Activated CD8-positive, alpha-beta memory T cell treated with anti-CD3 and anti-CD28 coated beads for 24 hours (primary cell): ENCODE data around the gene KRTAP10-1.
A peak's percentile ranks its signal among the peaks of the same experiment; 100 is the strongest.
"Not testable (repeated sequence)": the region's sequence is repeated elsewhere in the genome, so short reads cannot be mapped to it uniquely, and the experiment has no call there.

Source experiments
- DNase-seq: peaks from one replicate; pipeline ENCODE4 v3.0.0-alpha.2; 2020

The KRTAP10-1 gene

DNA sequence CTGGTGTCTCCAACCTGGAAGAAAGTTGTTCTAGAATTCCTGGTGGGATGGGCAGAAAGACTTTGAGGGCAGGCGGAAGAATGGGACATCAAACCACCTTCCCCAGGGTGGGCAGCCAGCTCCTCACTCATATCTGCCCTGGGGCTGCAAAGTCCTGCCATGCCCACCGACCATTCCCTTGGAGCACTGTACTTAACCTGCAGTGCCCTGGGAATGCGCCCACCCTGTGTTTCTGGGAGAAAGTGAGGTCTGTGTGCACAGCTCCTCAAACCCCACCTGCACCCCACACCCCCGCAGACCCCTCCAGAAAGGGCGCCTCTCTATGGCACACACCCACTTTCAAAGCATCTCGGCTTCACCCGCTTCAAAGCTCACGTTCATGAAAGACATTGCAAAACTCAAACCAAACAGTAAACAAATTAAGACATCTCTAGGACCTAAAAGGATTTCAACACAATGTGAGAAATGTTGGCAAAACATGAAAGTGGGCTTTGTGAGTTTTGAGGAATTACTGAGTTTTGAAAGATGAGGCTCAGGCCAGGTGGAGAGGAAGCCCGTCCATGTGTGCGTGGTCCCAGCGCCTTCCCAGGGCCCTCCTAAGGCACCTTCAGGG lies 25.1 kb downstream of the KRTAP10-1 start:
- DNase-seq: no peak

DNA sequence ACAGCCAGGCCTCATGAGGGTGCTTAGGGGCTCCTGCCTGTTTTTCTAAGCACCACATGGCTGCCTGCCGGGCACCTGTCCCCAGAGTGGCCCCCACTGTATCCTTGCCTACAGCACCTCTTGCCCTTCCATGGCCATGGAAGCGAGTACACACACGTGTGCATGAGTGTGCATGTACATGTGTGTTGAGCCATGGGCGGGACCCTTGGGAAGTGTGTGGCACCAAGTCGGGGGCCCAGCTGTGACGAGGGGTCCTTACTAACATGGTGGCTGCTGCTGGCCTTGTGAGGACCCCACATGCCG lies 25.8 kb downstream of the KRTAP10-1 start:
- DNase-seq: no peak

DNA sequence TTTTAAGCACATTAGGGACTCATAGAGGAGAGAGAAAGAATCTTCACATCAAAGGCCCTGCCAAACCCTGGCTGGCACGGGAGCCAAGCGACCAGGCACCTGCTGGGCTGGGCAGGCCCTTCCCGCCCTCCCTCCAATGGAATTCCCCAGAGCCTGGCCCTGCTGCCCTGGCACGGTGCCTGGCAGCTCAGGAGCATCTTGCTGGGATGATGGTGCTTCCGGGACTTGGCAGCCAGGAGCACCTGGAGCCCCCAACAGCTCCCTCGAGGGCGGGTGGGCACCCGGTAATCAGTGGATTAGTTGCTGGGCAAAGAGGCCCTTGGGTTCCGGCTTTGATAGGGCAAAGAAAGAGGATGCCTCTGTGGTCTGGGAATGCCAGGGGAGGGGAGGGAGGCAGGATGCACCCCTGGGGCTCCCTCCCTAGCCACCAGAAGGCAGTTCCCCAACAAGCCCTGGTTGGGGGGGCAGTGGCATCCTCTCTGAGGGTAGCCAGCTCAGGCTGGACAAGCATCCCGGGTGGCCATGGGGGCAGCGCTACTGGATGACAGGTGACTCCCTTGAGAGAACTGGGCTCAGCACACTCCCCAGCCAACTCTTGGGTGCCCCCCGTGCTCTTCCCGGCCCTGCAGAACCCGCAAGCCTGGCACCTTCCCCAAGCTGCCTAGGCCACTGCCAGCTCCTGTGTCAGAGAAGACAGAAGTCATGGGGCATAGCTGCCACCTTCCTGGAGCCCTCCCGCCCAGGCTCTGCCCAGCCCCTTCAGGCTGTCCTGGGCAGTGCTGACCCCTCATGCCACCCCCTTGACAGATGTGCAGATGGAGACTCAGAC lies 26.4 kb downstream of the KRTAP10-1 start:
- DNase-seq: no peak

DNA sequence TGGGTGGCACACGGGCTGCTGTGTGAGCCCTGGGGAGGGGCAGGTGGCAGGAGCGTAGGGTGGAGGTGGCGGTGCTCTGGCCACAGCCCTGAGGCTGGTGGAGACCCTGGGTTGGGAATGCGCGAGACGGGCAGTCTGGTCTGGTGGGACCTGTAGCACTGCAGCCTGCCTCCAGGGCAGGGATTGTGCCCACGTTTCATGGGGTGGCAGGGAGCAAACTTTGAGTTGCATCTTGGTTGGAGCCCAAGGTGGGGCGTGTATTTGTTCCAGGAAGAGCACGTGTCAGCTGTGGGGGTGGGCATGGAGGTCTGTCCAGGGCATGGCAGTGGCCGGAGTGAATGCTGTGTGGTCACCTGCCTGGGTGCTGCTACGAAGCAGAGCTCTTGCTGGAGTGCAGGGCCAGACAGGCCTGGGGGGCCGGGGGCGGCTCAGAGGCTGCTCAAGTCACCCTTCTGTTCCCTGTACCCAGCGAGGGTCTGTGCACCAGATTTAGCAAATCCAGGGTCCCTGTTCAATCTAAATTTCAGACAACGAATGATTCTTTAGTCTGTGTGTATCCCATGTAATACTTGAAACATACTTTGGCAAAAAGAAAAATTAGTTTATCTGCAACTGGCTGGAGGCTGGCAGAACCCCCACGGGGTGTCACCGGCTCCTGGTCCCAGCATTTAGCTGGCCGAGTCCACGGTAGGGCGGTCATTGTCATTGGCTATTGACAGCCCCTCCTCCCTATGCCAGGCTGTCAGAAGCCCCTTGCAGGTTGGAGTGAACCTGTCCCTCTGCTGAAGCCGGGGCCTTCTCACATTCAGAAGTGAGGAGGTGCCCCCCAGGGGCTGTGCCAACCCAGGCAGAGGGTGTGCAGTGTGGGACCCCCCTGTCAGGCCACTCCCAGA lies 27.3 kb downstream of the KRTAP10-1 start:
- DNase-seq: no peak

DNA sequence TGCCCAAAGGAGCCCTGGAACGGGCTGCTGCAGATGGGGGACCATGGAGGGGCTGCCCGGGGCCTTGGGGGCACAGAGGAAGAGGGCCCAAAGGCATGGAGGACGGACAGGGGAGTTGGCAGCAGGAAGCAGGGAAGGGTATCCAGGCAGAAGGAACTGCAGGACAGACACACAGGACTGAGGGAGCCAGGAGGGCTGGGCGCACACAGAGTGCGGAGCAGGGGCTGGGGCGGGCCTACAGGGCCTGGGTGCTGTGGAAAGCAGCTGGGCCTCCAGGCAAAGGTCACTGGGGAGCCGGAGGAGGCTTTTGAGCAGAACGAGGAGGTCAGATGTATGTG lies 28.1 kb downstream of the KRTAP10-1 start:
- no peak for DNase-seq

DNA sequence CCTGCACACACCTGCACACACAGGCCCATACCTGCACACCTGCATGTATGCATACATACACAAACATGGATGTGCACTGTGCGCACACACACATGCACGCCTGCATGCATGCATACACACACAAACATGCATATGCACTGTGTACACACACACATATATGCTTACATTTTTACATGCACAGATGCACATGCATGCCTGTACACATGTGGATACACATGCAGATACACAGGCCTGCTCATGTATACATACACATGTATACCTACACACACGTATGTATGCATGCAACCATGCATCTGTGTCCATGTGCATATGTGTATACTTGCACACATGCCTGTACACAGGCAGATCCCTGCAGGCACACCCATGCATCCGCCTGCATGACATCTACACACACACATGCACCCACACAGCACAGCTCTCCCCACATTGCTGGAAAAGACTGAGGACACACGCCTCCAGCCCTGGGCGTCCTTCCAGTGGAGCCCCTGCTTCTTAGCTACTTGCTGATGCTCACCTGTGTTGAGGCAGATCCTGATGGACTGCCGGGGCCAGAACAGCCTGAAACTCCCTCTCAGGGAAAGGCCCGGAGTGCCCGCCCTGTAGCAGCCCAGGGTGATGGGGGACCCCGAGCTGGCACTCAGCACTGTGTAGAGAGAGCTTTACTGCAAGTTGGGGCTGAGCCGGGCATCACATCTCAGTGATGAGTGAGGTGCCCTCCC lies 28.6 kb downstream of the KRTAP10-1 start:
- no peak for DNase-seq

DNA sequence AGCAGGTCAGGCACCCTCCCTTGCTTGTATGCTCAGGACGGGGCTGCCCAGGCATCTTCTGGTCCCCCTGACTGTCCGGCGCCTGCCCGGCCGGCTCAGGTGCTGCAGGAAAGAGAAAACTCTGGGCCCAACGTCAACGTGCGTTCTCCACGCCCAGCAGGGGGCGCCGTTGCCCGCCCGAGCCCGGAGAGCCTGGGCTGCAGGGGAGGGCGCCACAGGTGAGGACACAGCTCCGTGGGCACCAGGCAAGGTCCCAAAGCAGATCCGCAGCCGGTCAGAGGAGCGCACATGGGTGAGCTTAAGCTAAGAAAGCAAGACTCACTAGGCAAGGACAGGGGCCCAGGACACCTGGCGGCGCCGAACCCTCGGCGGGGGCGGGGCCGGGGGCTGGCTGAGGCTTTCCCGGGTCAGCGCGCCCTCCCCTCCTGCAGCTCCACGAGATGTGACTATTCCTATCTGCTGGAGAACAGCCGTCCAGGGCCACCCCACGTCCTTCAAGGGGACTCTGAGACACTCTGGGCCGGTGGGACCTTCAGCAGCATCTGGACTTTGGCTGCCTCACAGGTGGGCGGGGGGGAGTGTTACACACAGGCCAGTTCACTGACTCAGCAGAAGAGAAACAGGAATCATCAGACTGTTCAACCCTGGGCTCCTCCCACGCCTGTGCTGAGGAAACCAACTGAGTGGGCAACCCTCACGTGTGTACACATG lies 29.3 kb downstream of the KRTAP10-1 start:
- DNase-seq: peak; percentile 94

DNA sequence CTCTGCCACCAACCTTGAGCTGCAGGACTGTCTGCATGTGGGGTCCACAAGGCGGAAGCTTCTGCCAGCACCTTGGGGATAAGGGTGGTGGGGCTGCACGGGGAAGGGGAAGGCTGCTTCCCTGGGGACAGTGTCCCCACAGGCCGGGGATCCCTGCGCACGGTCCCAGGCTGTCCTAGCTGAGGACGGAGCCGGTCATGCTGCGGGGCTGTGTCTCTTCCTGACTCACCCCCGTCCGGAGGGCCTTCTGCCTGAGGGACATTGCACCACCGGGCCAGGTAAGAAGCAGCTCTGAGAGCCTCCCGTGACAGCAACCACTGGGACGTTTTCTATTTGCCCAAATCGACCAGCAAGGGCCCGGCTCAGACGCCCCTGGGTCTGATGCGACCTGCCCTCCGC lies 29.9 kb downstream of the KRTAP10-1 start:
- DNase-seq: no peak

DNA sequence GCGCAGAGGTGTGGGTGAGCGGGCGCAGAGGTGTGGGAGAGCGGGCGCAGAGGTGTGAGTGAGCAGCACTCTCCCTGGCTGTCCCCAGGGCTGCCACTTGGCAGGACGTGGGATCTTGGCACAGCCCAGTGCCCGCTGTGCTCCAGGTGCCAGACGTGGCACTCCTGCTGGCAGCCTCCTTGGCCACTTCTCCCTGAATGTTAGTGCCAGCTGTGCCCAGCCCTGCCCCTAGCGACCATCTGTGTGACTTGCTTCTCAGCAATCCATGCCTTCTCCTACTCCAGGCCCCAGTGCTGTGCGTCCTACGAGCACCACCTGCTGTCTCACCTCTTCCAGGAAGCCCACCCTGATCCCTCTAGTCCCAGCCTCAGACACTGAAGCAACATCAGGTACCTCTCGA lies 30.5 kb downstream of the KRTAP10-1 start:
- DNase-seq: no peak

DNA sequence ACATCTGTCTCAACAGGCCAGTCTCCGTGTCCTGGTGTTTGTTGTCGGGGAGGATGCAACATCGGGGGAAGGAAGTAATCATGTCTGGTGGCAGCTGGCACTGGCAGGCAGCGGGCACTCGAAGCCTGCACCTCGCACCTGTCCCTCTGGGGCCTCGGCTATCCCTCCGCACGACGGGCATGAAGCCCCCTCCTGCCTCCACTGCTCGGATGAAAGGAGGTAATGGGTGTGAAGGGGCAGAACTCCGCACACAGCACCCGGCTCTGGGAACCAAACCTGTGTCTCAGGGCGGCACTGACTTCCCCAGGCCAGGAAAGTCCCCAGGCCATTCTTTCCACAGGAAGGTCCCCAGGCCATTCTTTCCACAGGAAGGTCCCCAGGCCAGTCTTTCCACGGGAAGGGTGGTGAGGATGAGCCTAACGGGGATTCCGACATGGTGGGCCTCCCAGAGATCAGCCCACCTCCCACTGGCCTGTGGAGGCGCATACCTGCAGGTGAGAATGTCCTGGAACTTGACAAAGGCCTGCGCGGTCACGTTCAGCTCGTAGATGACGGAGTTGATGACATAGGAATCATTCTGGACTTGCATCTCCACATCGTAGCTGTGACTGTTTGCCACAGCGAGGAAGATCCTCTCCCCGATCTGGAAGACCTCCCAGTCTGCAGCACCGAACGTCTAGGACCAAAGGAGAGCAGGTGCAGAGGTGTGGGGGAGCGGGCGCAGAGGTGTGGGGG lies 31.1 kb downstream of the KRTAP10-1 start:
- no peak for DNase-seq

DNA sequence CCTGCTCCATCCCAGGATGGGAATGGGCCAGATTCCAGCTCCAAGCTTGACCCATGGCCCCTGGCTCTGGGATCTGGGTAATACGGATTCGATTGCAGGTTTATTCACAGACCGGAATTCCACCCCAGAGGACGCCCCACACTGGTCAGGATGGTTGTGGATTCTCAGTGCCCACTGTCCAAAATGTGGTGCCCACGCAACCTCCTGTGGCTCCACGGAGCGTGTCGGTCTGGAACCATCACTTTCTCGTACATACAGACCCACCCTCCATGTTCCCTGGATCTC lies 31.6 kb downstream of the KRTAP10-1 start:
- DNase-seq: no peak

DNA sequence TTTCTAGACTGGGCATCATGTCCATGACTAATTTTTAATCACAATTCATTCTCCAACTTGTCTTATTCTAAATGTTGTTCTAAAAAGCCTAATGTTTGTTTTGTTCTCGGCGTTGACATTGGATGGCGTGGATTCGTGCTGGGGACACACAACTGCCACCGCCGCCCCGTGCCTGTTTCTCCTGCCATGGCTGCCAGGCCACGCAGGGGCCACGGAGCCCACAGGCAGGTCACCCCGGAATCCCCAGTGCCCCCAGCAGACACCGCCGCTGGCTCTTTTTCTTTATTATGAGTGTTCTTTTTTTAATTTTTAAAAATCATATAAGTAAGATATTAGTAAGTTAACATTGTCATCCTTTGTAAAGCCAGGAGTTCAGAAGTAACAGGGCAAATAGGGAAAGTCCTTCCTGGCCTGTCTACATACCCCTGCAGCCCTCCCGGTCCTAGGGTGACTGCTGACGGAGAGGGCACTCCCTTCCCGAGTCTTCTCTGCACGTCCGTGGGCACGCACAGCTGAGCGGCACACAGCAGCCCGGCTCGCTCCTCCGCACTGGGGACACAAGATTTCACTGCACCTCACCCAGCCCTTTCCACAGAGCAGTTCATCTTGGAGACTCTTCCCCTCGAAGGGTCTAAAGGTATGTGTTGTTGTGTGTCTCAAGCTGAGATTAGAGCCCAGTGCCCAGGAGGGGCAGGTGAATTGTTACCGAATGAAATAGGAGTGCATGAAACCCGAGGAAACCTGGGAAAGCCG lies 32.1 kb downstream of the KRTAP10-1 start:
- no peak for DNase-seq

DNA sequence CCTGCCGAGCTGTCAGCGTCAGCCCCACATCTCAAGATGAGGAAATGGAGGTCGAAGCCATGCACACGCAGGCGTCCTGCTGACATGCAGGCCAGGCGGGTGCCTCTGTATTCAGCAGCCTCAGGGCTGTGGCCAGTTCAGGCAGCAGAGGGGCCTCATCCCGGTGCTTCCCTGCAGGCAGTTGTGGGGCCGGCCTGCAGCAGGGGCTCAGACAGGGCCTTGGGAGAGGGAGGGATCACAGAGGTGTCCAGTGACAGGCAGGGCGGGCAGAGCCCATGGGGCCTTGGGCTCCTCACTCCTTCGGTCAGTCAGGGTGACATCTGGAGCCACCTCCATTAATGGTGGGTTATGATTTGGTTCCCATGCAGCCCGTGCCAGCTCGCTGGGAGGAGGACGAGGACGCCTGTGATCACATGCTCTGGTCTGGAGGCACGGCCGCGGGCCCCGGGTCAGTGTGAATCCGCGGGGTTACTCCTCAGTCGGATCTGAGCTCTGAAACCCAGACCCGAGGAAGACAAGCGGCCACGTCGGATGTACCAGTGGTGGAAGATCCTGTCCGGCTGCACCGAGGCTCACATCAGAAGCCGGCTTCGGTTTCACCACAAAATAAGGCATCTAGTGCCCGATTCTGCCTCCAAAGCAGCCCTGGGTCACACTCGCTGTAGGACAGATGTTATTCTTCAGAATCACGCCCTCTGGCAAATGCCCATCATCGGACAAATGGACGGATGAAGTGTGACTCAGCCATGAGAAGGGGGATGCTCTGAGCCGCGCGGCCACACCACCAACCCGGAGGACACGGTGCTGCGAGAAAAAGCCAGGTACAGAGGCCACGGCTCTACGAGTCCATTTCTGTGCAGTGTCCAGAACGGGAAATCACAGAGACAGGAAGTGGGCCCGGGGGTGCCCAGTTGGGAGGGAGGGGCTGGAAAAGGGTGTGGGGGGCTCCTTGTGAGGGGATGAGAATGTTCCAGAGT lies 33.4 kb downstream of the KRTAP10-1 start:
- DNase-seq: no peak

DNA sequence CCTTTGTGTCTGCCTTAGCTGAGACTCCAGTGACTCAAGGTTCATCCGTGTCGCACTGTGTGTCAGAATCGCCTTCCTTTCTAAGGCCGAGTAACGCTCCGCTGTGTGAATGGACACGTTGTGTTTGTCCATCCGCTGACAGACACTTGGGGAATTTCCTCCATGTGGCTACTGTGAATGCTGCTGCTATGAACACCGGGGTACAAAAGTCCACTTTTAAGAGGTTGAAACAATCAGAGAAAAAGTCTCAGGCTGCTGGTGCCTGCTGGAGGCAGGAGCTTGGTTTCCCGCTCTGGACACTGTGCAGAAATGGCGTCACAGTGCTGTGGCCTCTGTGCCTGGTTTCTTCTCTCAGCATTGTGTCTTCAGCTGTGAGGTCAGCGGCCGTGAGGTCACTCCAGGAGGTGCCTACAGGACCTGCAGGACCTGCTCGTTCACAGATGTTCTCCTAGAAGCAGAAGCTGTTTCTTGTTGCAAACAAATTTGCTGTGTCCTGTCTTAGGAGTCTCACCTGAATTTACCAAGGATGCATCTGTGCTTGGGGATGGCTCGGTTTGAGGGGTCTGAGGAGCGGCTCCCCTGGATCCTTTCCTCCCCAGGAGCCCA lies 34.2 kb downstream of the KRTAP10-1 start:
- no peak for DNase-seq

DNA sequence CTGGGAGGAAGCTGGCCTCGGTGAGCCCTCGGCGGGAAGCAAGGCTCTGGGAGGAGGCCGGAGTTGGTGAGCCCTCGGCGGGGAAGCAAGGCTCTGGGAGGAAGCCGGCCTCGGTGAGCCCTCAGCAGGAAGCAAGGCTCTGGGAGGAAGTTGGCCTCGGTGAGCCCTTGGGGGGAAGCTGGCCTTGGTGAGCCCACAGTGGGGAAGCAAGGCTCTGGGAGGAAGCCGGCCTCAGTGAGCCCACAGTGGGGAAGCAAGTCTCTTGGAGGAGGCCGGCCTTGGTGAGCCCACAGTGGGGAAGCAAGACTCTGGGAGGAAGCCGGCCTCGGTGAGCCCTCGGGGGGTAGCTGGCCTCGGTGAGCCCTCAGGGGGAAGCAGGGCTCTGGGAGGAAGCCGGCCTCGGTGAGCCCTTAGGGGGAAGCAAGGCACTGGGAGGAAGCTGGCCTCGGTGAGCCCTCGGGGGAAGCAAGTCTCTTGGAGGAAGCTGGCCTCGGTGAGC lies 36.0 kb downstream of the KRTAP10-1 start:
- DNase-seq: peak; percentile 69

DNA sequence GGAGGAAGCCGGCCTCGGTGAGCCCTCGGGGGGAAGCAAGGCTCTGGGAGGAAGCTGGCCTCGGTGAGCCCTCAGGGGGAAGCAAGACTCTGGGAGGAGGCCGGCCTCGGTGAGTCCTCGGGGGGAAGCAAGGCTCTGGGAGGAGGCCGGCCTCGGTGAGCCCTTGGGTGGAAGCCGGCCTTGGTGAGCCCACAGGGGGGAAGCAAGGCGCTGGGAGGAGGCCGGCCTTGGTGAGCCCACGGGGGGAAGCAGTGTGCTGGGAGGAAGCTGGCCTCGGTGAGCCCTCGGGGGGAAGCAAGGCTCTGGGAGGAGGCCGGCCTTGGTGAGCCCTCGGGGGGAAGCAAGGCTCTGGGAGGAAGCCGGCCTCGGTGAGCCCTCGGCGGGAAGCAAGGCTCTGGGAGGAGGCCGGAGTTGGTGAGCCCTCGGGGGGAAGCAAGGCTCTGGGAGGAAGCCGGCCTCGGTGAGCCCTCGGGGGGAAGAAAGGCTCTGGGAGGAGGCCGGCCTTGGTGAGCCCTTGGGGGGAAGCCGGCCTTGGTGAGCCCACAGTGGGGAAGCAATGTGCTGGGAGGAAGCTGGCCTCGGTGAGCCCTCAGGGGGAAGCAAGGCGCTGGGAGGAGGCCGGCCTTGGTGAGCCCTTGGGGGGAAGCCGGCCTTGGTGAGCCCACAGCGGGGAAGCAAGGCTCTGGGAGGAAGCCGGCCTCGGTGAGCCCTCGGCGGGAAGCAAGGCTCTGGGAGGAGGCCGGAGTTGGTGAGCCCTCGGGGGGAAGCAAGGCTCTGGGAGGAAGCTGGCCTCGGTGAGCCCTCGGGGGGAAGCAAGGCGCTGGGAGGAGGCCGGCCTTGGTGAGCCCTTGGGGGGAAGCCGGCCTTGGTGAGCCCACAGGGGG lies 36.7 kb downstream of the KRTAP10-1 start:
- not testable (repeated sequence) for DNase-seq

DNA sequence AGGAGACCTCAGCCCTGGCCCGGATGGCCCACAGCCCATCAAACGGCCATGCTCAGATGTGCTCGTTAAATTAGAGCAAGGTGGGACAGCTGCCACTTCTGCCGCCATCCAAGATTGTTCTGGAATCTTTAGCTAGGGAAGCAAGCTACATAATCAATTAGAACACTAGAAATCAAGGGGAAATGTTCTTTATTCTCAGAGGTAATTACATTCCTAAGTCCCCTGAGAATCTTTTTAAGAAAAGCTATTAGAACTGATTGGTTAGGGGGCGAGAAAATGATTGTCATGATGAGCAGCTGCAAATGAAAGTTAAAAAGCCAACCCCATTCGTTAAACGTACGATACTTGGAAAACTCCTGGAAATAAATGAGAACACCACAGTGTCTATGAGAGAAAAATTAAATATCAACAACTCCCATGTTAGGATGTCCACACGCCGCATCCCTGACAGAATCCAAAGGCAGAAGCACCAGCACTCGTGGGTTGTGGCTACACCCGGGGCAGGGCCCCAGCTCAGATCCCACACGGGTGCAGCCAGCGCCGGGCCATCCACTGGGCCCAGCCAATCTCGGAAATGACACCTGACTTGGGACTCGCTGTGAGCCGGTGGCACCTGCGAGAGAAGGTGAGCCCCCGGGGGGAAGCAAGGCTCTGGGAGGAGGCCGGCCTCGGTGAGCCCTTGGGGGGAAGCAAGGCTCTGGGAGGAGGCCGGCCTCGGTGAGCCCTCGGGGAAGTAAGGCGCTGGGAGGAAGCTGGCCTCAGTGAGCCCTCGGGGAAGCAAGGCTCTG lies 37.6 kb downstream of the KRTAP10-1 start:
- no peak for DNase-seq

DNA sequence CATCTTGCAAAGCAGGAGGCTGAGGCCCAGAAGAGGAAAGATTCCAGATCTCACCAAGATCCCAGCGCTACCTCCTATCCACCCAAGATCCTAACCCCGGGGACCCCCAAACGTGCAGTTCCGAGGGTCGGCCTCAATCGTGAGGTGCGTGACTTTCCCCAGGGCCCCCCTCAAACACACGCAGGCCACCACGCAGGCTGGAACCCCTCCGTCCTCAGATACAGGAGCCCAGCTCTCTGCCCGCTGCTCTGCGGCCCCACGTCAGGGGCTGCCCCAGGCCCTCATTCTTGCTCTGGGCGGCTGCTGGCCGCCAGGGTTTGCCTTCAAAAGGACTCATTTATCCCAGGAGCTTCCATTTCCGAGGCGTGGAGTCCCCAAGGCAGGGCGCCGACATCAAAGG lies 39.9 kb downstream of the KRTAP10-1 start:
- DNase-seq: no peak
